ENCODE measurements around the gene SCAPER.

GRCh38 chr15:76793162-76793561 is 112.0 kb downstream of the SCAPER start:
- TF ChIP-seq CTCF (conservative IDR thresholded peaks at IDR 0.05; ENCODE audit: low read length) (no peak), EZH2phosphoT487 (IDR thresholded peaks at IDR 0.05; ENCODE audit: borderline replicate concordance, low read depth, low read length) (no peak)

All from OCI-LY7 (cell line).